Spinal cord (tissue), 10 donors: Measurements from ENCODE around the gene SIRT3. TPM values are rescaled to one million over a fixed set of nuclear protein-coding genes. Genes with fewer than 3 reads are reported as not detected.

Experiments
- DNase-seq, 6 donors: peaks; one replicate each; pipeline versions ENCODE4 v3.0.0 to v3.0.0-alpha.2; 2013 to 2015; ENCODE audit warnings: low spot score in 6 of 6, low read depth in 4 of 6
- H3K27ac ChIP-seq: one replicate; pipeline ENCODE4 v1.5.1; 2013; ENCODE audit warnings: low read depth, low read length, control low read depth
- H3K27me3 ChIP-seq: one replicate; pipeline ENCODE4 v1.6.1; 2013; ENCODE audit warnings: low read length; ENCODE audit not compliant: control insufficient read depth, insufficient read depth
- H3K36me3 ChIP-seq: one replicate; pipeline ENCODE4 v1.6.1; 2013; ENCODE audit warnings: low read length; ENCODE audit not compliant: control insufficient read depth, insufficient read depth
- H3K4me1 ChIP-seq: one replicate; pipeline ENCODE4 v1.6.1; 2013; ENCODE audit warnings: low read length; ENCODE audit not compliant: control insufficient read depth, insufficient read depth
- H3K4me3 ChIP-seq: one replicate; pipeline ENCODE4 v1.5.1; 2013; ENCODE audit warnings: low read depth, low read length, control low read depth
- H3K9me3 ChIP-seq: one replicate; pipeline ENCODE4 v1.6.1; 2013; ENCODE audit warnings: low read length; ENCODE audit not compliant: control insufficient read depth, insufficient read depth
- WGBS: methylation state at CpG from one replicate; pipeline ENCODE4 v1.1.5; 2013; ENCODE audit warnings: missing lambda C conversion rate; ENCODE audit not compliant: insufficient coverage; 5-methylcytosine and 5-hydroxymethylcytosine counted together
- long read RNA-seq, 4 donors: transcript quantifications; one replicate each; lab custom pipeline, GENCODE V29; 2026
- polyA plus RNA-seq, 2 donors: library from polyadenylated mRNA; unstranded; fragments of 120-200 nt; gene quantifications; one replicate each; pipeline ENCODE4 v1.2.1, GENCODE V29; 2013; ENCODE audit not compliant: insufficient read length in 2 of 2
- total RNA-seq, 2 donors: library from RNA; depleted of rRNA in 1 of 2; stranded (reverse); fragments of 120-200 nt in 1 of 2; fragments of >200 nt in 1 of 2; gene quantifications; one replicate each; pipeline versions ENCODE4 v1.2.3 to v1.2.4, GENCODE V29; 2013 to 2014
- donor health status: healthy.

SIRT3 gene
- 10 to 100 TPM; 15.3 to 24.1 TPM for total RNA-seq
- 10 to 100 TPM; 44.9 to 58.0 TPM for polyA plus RNA-seq
- long read RNA-seq, donor 1, transcript SIRT3-201 (7 exons, 2,543 nt): major isoform, 5 of 185 reads
- long read RNA-seq, donor 1, partial matches to known transcripts: 173 of 185 reads
- long read RNA-seq, donor 1, other reads (novel, unspliced or antisense): 5 of 185 reads
- long read RNA-seq, donor 2, partial matches to known transcripts: 0 of 2 reads
- long read RNA-seq, donor 2, other reads (novel, unspliced or antisense): 0 of 2 reads
- long read RNA-seq, donor 3, partial matches to known transcripts: 0 of 6 reads
- long read RNA-seq, donor 3, other reads (novel, unspliced or antisense): 0 of 6 reads
- long read RNA-seq, donor 4, partial matches to known transcripts: 0 of 6 reads
- long read RNA-seq, donor 4, other reads (novel, unspliced or antisense): 0 of 6 reads

DNA sequence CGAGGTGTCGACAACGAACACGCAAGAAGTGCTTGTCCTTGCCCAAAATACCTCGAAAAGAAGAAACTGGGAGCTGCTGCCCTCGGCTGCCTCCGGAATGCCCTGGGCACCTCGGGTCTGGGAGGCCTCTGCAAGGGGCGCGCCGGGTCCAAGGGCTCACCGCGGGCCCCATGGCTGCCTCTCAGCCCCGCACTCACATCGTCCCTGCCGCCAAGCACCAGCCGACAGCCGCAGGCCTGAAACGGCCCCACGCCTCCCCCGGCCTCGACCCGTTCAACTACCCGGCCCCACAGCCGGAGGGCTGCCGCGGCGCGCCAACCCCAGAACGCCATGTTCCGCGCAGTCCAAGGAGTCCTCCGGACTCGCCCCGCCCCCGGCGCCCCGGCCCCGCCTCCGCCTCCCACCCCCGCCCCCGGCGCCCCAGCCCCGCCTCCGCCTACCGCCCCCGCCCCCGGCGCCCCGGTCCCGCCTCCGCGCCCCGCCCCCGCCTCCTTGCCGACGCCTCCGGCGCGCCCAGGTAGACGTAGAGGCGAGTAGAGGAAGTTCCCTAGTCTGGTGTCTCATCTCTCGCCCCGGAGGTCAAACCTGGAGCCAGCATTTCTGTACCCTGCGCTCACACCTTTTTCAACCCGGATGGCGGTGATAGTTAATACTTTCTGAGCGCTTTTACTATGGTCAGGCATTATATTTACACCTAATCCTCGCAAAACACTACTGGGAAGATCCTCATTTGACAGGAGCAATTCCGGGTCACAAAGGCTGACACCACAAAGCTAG lies at the start of gene SIRT3:
TSS of gene SIRT3 (minus strand) at position 346 of the 777 bp plus-strand sequence. CDS start at position 332, 14 bp downstream.
- Histone ChIP-seq H3K4me3 (peak within 1 kb of the TSS; percentile 89), H3K27me3 (no peaks in the 10 kb centered on the region), H3K36me3 (peaks cover 20% of the 10 kb centered on the region), H3K4me1 (peaks cover 9% of the 10 kb centered on the region), H3K9me3 (no peaks in the 10 kb centered on the region), H3K27ac (peak within 1 kb of the TSS; percentile 97)
- peak; percentile 71 to 96 (median 82) for DNase-seq
- WGBS: 0% methylated on average over 52 of the region's 70 CpGs

DNA sequence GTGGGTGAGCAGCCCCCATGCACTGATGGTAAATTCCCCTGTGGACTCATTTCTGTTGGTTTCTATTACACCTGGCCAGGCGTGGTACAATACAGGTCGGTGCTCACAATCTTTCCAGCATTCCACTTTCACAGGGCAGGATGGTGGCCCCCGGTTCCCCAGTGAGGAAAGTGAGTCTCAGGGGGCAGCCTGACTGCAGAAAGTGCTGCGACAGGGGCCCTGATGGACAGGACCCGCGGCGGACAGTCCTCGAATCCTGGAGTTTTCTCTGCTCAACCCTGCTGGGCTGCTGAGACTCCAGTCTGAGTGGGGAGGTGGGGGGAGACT lies 49.7 kb upstream of the SIRT3 start:
- peaks cover 65% of the 10 kb centered on the region for H3K27me3 ChIP-seq
- H3K9me3 ChIP-seq: no peaks in the 10 kb centered on the region
- WGBS: 94% methylated on average over 4 of the region's 8 CpGs
- H3K27ac ChIP-seq: no peak overlapping the region
- H3K4me1 ChIP-seq: peaks cover 23% of the 10 kb centered on the region
- no peak overlapping the region for H3K4me3 ChIP-seq
- DNase-seq: no peak
- H3K36me3 ChIP-seq: peaks cover 8% of the 10 kb centered on the region

DNA sequence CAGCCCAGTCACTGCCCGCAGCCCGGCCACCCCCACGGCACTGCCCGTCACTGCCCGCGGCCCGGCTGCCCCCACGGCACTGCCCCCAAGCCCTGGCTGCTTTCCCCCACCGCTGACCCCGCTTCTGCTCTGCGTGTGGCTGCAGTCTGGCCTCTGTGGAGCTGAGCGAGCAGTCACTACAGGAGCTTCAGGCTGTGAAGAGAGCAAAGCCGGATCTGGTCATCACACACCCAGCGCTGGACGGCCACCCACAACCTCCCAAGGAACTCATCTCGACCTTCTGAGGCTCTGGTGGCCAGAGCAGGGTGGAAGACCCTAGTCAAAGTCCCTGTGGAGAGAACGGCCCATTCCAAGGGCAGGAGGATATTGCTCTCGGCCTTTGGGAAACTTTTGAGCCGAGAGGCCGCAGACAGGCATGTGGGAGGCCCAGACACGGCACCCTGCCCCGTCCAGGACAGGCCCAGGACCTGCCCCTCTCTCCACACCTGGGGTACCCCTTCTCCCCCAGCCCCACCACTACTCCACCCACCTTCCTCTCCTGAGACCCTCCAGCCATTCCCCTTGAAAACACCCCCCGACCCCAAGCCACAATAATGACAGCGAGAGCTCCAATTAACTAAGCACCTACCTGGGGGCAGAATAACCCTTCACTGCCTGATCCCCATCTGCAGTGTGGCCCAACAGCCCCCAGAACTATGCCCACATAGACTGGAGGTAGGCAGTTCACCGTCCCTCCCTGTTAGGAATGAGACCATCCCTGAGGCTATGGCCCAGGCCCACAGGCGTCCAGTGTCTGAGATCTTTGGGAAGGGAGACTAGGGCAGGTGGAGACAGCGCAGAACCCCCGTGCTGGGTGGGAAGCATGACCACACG lies 49.1 kb upstream of the SIRT3 start:
- no peaks in the 10 kb centered on the region for H3K9me3 ChIP-seq
- H3K4me3 ChIP-seq: no peak overlapping the region
- no peak overlapping the region for H3K27ac ChIP-seq
- H3K36me3 ChIP-seq: peaks cover 3% of the 10 kb centered on the region
- peaks cover 69% of the 10 kb centered on the region for H3K27me3 ChIP-seq
- WGBS: 84% methylated on average over 29 of the region's 29 CpGs
- peaks cover 26% of the 10 kb centered on the region for H3K4me1 ChIP-seq
- DNase-seq: no peak

DNA sequence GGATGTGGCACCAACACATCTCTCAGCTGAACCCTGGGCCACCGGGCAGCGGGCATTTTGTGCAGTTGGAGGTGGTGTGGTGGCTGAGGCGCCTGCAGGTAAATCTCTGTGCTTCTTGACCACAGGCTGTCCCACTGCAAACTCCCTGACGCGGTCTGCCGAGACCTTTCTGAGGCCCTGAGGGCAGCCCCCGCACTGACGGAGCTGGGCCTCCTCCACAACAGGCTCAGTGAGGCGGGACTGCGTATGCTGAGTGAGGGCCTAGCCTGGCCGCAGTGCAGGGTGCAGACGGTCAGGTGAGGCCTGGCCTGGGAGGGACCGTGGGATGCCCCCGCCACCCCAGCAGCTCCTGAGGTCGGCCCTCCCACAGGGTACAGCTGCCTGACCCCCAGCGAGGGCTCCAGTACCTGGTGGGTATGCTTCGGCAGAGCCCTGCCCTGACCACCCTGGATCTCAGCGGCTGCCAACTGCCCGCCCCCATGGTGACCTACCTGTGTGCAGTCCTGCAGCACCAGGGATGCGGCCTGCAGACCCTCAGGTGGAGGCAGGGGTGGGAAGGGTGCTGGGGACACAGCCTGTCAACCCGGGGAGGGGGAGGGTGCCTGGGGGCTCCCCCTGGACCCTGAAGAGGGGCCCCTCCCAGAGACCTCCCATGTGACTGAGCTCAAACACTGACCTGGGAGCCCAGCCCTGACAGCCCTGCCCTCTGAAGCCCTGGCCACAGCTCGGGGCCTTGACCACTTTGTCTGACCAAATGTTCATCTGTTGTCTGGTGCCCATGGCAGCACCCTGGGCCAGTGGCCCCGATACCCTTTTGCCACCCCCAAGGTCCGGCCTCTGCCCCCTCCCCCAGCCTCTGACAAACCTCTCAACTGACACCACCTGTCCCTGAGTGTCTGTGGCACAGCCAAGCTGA lies 48.2 kb upstream of the SIRT3 start:
- no peak overlapping the region for H3K27ac ChIP-seq
- WGBS: 80% methylated on average over 22 of the region's 24 CpGs
- no peak for DNase-seq
- H3K36me3 ChIP-seq: no peaks in the 10 kb centered on the region
- peaks cover 24% of the 10 kb centered on the region for H3K4me1 ChIP-seq
- peaks cover 73% of the 10 kb centered on the region for H3K27me3 ChIP-seq
- H3K4me3 ChIP-seq: no peak overlapping the region
- H3K9me3 ChIP-seq: no peaks in the 10 kb centered on the region

DNA sequence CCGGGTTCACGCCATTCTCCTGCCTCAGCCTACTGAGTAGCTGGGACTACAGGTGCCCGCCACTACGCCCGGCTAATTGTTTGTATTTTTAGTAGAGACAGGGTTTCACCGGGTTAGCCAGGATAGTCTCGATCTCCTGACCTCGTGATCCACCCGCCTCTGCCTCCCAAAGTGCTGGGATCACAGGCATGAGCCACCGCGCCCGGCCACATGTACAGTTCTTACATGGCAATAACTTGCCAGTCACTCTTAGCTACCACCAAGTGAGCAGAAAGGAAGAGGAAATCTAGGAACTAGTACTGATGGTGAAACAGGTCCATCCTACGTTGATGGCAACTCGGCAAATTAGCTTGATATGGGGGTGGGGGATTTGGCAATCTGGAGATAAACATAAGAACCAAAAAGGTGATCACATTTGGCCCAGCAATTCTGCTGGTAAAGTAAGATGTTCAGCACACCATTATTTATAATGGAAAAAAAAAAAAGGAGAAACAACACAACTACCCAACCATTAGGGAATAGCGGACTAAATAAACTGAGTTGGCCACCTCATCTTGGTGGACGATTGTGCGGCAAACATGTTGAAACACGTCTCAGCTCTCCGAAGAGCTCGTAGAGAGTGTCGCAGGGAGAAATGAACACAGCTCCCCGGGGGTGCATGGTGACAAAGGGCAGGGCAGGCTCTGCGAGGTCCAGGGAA lies 47.4 kb upstream of the SIRT3 start:
- Histone ChIP-seq H3K27me3 (peaks cover 80% of the 10 kb centered on the region), H3K4me3 (no peak overlapping the region), H3K4me1 (peaks cover 23% of the 10 kb centered on the region), H3K36me3 (no peaks in the 10 kb centered on the region), H3K27ac (no peak overlapping the region), H3K9me3 (no peaks in the 10 kb centered on the region)
- 85% methylated on average over 15 of the region's 23 CpGs for WGBS
- no peak for DNase-seq

DNA sequence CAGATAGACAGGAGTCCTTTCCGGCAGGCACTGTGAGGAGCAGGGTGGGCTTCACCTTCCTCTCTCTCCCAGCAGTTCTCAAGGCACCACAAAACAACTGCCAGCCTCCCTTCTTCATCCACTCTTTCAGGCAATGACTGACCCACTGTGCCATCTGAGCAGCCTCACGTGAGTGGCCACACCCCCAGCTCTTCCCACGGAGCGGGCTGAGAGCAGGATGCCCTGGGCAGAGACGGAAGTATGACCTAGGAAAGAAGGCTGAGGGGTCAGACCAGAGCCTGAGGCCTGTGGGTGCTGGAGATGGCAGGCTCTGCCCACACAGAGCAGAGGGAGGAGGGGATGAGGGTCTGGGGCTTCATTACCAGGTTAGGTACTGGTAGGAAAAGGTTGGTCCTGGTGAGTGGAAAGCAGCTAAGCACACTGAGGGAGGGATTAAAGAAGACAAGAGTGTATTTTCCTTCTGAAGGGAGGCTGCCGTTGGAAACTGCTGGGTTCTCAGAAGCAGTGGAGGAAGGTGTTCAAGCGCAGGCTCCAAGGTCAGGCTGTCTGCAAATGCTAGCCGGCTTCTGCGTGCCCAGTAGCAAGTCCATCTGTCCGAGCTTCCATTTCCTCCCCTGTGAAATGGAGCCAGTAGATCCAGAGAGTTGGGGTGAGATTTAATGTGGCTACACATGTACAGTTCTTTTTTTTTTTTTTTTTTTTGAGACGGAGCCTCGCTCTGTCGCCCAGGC lies 46.7 kb upstream of the SIRT3 start:
- WGBS: 71% methylated on average over 10 of the region's 13 CpGs

DNA sequence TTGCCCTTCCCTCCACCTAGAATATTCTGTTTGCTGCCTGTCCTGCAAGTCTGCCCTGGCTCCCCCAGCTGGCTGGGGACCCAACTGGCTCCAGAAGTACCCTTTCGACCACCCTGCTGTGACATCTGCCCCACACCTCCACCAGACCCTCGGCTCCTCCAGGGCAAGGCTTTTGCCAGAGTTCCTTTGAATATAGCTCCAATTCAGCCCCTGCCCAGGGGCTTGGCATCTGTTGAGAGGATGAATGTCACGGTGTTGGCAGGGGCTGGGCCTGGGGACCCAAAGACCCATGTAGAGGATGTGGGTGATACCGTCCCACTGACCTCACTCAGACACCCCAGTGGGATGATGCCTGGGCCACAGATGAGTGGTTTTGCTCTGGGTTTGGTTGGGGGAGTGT lies 46.0 kb upstream of the SIRT3 start:
- Histone ChIP-seq H3K4me1 (peaks cover 15% of the 10 kb centered on the region), H3K36me3 (no peaks in the 10 kb centered on the region), H3K9me3 (no peaks in the 10 kb centered on the region), H3K27ac (no peak overlapping the region), H3K4me3 (no peak overlapping the region), H3K27me3 (peaks cover 78% of the 10 kb centered on the region)
- no peak for DNase-seq
- 65% methylated on average over 4 of the region's 4 CpGs for WGBS

More for the DNA sequence above, 46.7 kb upstream of the SIRT3 start:
- no peaks in the 10 kb centered on the region for H3K36me3 ChIP-seq
- DNase-seq: no peak
- peaks cover 16% of the 10 kb centered on the region for H3K4me1 ChIP-seq
- no peaks in the 10 kb centered on the region for H3K9me3 ChIP-seq
- H3K27me3 ChIP-seq: peaks cover 80% of the 10 kb centered on the region
- H3K4me3 ChIP-seq: no peak overlapping the region
- no peak overlapping the region for H3K27ac ChIP-seq
